Measurements from ENCODE around the gene TRMT61A. TPM values are rescaled to one million over a fixed set of nuclear protein-coding genes. Genes with fewer than 3 reads are reported as not detected.

The TRMT61A gene
- total and polyA plus RNA-seq, 2 of the 13 experiments (the other 11 are each of a cell fraction or from before 2014, with no cell fraction given) = 6.5 to 13.6 TPM

DNA sequence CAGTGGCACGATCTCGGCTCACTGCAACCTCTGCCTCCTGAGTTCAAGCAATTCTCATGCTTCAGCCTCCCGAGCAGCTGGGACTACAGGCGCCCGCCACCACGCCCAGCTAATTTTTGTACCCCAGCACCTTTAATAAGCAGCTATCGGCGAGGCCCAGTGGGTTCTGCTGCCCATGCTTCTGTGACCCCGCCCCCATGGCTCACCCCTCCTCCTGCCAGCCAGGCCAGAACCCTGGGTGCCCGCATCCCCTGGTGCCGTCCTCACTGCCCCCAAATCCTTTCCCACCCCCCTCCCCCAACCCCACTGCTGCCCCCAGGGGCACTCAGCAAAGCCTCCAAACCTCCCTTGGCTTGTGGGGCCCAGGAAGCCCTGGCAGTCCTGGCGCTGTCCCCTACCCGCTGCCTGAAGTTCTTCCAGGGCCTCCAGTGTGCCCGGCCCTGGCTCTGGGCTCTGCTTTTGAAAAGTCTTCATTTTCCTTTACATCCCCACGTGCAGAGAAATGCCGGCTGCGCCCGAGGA is 19.0 kb downstream of the TRMT61A start:
- Histone ChIP-seq H3K36me3 (replicated peaks in 1 of 2; ENCODE audit: control insufficient read depth in 1 of 2, insufficient read depth in 2 of 2, low read length in 2 of 2) (no peaks in the 10 kb centered on the region), H3K27me3 (ENCODE audit: control insufficient read depth in 1 of 2, insufficient read depth in 2 of 2, low read length in 2 of 2) (no peaks in the 10 kb centered on the region), H3K79me2 (ENCODE audit: insufficient read depth, low read length) (no peaks in the 10 kb centered on the region), H2AFZ (ENCODE audit: low read length) (no peak overlapping the region), H3K27ac (ENCODE audit: extremely low read length, insufficient read depth, low read length) (no peak overlapping the region), H3K9ac (ENCODE audit: insufficient read depth, low read depth, low read length) (no peak overlapping the region), H4K20me1 (ENCODE audit: insufficient read depth, low read length) (no peaks in the 10 kb centered on the region), H3K4me1 (ENCODE audit: insufficient read depth, low read length) (peaks cover 32% of the 10 kb centered on the region), H3K9me3 (ENCODE audit: low read length) (no peaks in the 10 kb centered on the region), H3K4me3 (replicated peaks in 1 of 3; ENCODE audit: insufficient read depth in 1 of 3, low read depth in 2 of 3, low read length in 3 of 3) (no peak overlapping the region), H3K4me2 (ENCODE audit: low read depth, low read length) (no peak overlapping the region)
- intact Hi-C loops (cut with micrococcal nuclease; ENCODE audit: unreplicated experiment) = no loop called here
- BruUV-seq (replicated peaks) = no TSS peak
- WGBS (ENCODE audit: low lambda C conversion rate) = 88% methylated on average over 18 of the region's 18 CpGs
- no peak for FAIRE-seq
- DNase-seq (ENCODE audit: low spot score) = no peak
- POLR2A ChIA-PET = no interaction called here
- TF ChIP-seq ZNF558 (CRISPR knock-in tag; IDR thresholded peaks at IDR 0.05; ENCODE audit: borderline replicate concordance) (no peak), MTF1 (CRISPR knock-in tag; IDR thresholded peaks at IDR 0.05) (no peak), NR3C1 (CRISPR knock-in tag; IDR thresholded peaks at IDR 0.05) (no peak)
- in situ Hi-C loops (cut with HindIII; ENCODE audit: extremely low pct_ligation_motif_present, low pct_unique_long_range_greater_than_20kb) = loop anchor here (5.0 kb wide), 1 partner anchor 46 kb away; no protein-coding TSS in a partner anchor
- ATAC-seq = no peak
- CTCF ChIA-PET (ENCODE audit: low intra/inter-chr PET ratio, low total read pairs) = interaction anchor here (0.7 kb wide), 1 partner anchor 48 kb away, joined by 3 read pairs; no protein-coding TSS in a partner anchor

DNA sequence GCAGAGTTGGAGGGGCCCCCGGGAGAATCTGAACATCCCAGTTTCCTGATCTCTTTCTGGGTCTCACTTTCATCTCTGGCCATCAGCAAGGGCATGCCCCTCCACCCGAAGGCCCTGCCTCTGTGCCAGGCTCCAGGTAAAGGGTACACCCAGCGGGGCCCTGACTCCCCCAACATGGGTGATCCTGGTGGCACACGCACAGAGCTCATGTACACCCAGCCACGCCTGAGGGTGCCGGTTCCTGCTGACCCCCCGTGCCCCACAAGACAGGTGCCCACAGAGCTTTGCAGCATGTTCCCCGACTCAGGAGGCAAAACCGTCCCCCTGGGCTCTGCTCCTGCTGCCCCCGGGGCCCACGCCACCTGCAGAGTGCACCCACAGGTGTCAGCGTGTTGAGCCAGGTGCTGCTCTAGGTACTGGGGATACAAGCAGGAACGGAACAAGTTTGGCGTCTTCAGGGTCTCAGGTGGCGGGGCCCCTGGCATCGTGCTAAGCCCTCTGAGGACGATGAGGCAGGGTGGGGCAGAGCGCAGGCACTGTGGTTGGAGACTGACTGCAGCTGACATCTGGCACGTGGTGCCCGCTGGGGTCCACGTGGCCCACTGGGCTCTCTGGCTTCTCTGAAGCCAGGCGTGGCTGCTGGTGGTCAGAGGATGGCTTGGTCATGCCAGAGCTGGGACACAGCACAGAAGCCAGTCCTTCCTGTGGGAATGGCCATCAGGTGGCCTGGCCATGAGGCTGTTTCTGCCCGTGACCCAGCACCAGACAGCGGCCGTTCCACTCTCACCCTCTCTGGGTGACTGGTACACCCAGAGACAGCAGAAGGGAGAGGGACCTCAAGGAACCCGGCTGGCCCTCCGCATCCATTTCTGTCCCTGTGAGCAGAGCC is 19.7 kb downstream of the TRMT61A start:
- H3K9ac ChIP-seq (ENCODE audit: insufficient read depth, low read depth, low read length) = peak overlapping the region; percentile 58; the same call in 1 of the 2 replicates
- no peaks in the 10 kb centered on the region for H4K20me1 ChIP-seq (ENCODE audit: insufficient read depth, low read length)
- TF ChIP-seq ZFP36 (IDR thresholded peaks at IDR 0.05; ENCODE audit: borderline replicate concordance, low read depth, low read length, partially characterized antibody) (no peak), ZNF747 (CRISPR knock-in tag; IDR thresholded peaks at IDR 0.05; ENCODE audit: borderline replicate concordance) (no peak)
- FAIRE-seq (no peak), DNase-seq (ENCODE audit: low spot score) (no peak), ATAC-seq (no peak)
- BruUV-seq (replicated peaks) = no TSS peak
- H3K4me3 ChIP-seq (replicated peaks in 1 of 3; ENCODE audit: insufficient read depth in 1 of 3, low read depth in 2 of 3, low read length in 3 of 3) = no peak overlapping the region; a peak in 1 of 6 replicates
- in situ Hi-C loops (cut with HindIII; ENCODE audit: extremely low pct_ligation_motif_present, low pct_unique_long_range_greater_than_20kb) (loop anchor here (5.0 kb wide), 1 partner anchor 46 kb away; no protein-coding TSS in a partner anchor), intact Hi-C loops (cut with micrococcal nuclease; ENCODE audit: unreplicated experiment) (no loop called here)
- no peaks in the 10 kb centered on the region for H3K27me3 ChIP-seq (ENCODE audit: control insufficient read depth in 1 of 2, insufficient read depth in 2 of 2, low read length in 2 of 2)
- CTCF ChIA-PET (ENCODE audit: low intra/inter-chr PET ratio, low total read pairs) = interaction anchor here (0.7 kb wide), 1 partner anchor 49 kb away, joined by 3 read pairs; no protein-coding TSS in a partner anchor
- H3K4me2 ChIP-seq (ENCODE audit: low read depth, low read length) = peak overlapping the region; percentile 85; the same call in 1 of the 2 replicates
- no peak overlapping the region for H2AFZ ChIP-seq (ENCODE audit: low read length)
- H3K27ac ChIP-seq (ENCODE audit: extremely low read length, insufficient read depth, low read length) = no peak overlapping the region
- no peaks in the 10 kb centered on the region for H3K9me3 ChIP-seq (ENCODE audit: low read length)
- POLR2A ChIA-PET = interaction anchor here (1.5 to 3.0 kb wide), 3 partner anchors 13 to 26 kb away, joined by 6 to 21 read pairs (median 7); partner anchors contain the start of genes BAG5, CKB and TRMT61A
- no peaks in the 10 kb centered on the region for H3K79me2 ChIP-seq (ENCODE audit: insufficient read depth, low read length)
- 73% methylated on average over 7 of the region's 27 CpGs for WGBS (ENCODE audit: low lambda C conversion rate)
- H3K4me1 ChIP-seq (ENCODE audit: insufficient read depth, low read length) = peaks cover 24% of the 10 kb centered on the region
- no peaks in the 10 kb centered on the region for H3K36me3 ChIP-seq (replicated peaks in 1 of 2; ENCODE audit: control insufficient read depth in 1 of 2, insufficient read depth in 2 of 2, low read length in 2 of 2)
